Measurements from ENCODE around the gene HPX. TPM values are rescaled to one million over a fixed set of nuclear protein-coding genes. Genes with fewer than 3 reads are reported as not detected.

The HPX gene
- total and polyA plus RNA-seq, 2 of the 4 experiments (the other 2 are of a cell fraction), result 0.36 to 1.4 TPM

GRCh38 chr11:6456361-6457073 lies 15.7 kb upstream of the HPX start:
- Histone ChIP-seq H3K9ac (ENCODE audit: low read depth, low read length) (no peak overlapping the region), H2BK20ac (ENCODE audit: low read depth, low read length) (no peak overlapping the region), H3K56ac (ENCODE audit: extremely low read depth, insufficient read depth, low read length) (no peak overlapping the region), H3K4me3 (ENCODE audit: insufficient read depth, low read depth, low read length) (no peak overlapping the region), H3K79me1 (ENCODE audit: low read depth in 1 of 2, low read length in 2 of 2) (peaks cover 0 to 8% of the 10 kb centered on the region in 2 experiments; a peak in 2 of 4 replicates), H3K4me1 (ENCODE audit: control insufficient read depth, insufficient read depth, low read length) (no peaks in the 10 kb centered on the region), H3K23ac (ENCODE audit: low read depth, low read length) (no peak overlapping the region), H2BK120ac (ENCODE audit: low read depth, low read length) (no peak overlapping the region), H3K14ac (replicated peaks; ENCODE audit: low read depth, low read length) (no peak overlapping the region), H2AFZ (replicated peaks; ENCODE audit: low read length, poor library complexity) (no peak overlapping the region), H3K9me1 (ENCODE audit: insufficient read depth, low read length) (peaks cover 4% of the 10 kb centered on the region; the same call in 1 of the 2 replicates), H2AK9ac (replicated peaks; ENCODE audit: low read depth, low read length, poor library complexity) (no peak overlapping the region), H4K8ac (ENCODE audit: low read depth in 2 of 2, low read length in 2 of 2) (no peak overlapping the region), H2AK5ac (ENCODE audit: low read depth, low read length) (no peak overlapping the region), H3K4ac (ENCODE audit: low read depth, low read length) (no peak overlapping the region), H3K27ac (ENCODE audit: insufficient read depth, low read length) (no peak overlapping the region), H3K9me3 (ENCODE audit: control insufficient read depth, insufficient read depth, low read length) (no peaks in the 10 kb centered on the region), H3K36me3 (ENCODE audit: control insufficient read depth, insufficient read depth, low read length) (peaks cover 53% of the 10 kb centered on the region), H3K27me3 (ENCODE audit: control insufficient read depth, insufficient read depth, low read length) (no peaks in the 10 kb centered on the region), H4K91ac (ENCODE audit: insufficient read depth, low read depth, low read length) (no peak overlapping the region), H2BK15ac (ENCODE audit: low read depth, low read length) (no peak overlapping the region), H3K18ac (ENCODE audit: low read depth, low read length) (no peak overlapping the region), H4K5ac (ENCODE audit: low read depth, low read length) (no peak overlapping the region), H3K4me2 (ENCODE audit: low read depth, low read length) (no peak overlapping the region), H2BK5ac (ENCODE audit: low read depth, low read length, poor library complexity, severe bottlenecking) (no peak overlapping the region), H4K20me1 (ENCODE audit: insufficient read depth, low read length) (peaks cover 5% of the 10 kb centered on the region; the same call in 1 of the 2 replicates)
- BruUV-seq (replicated peaks), result no TSS peak
- CTCF ChIA-PET, result no interaction called here
- in situ Hi-C loops (cut with MboI; ENCODE audit: low sequenced_read_pairs), result no loop called here
- TF ChIP-seq MXI1 (IDR thresholded peaks at IDR 0.05; ENCODE audit: borderline replicate concordance, low read depth, low read length) (no peak), RFX5 (IDR thresholded peaks at IDR 0.05; ENCODE audit: low read depth, low read length) (no peak), NFE2L2 (IDR thresholded peaks at IDR 0.05; ENCODE audit: low read depth, low read length) (no peak), MAFK (IDR thresholded peaks at IDR 0.05; ENCODE audit: low read depth, low read length) (no peak), FOS (IDR thresholded peaks at IDR 0.05; ENCODE audit: low read depth, low read length) (no peak), BHLHE40 (IDR thresholded peaks at IDR 0.05; ENCODE audit: low read depth, low read length) (no peak), CEBPB (IDR thresholded peaks at IDR 0.05; ENCODE audit: low read depth, low read length) (no peak), CHD1 (IDR thresholded peaks at IDR 0.05; ENCODE audit: low read depth, low read length) (no peak), RAD21 (IDR thresholded peaks at IDR 0.05; ENCODE audit: low read length) (no peak), USF2 (IDR thresholded peaks at IDR 0.05; ENCODE audit: low read depth, low read length) (no peak), MAZ (IDR thresholded peaks at IDR 0.05; ENCODE audit: borderline replicate concordance, low read depth, low read length) (no peak), POLR2A (IDR thresholded peaks at IDR 0.05; ENCODE audit: low read depth, low read length) (no peak), RCOR1 (IDR thresholded peaks at IDR 0.05; ENCODE audit: insufficient replicate concordance, low read length) (no peak), SMC3 (IDR thresholded peaks at IDR 0.05; ENCODE audit: low read depth, low read length) (no peak), ELK1 (IDR thresholded peaks at IDR 0.05; ENCODE audit: borderline replicate concordance, low read depth, low read length) (no peak), CTCF (conservative IDR thresholded peaks at IDR 0.05; ENCODE audit: low read depth, low read length) (no peak)
- WGBS, 2 experiments (ENCODE audit: extremely low coverage in 2 of 2, insufficient read length in 1 of 2), result 94% methylated on average over 46 of the region's 56 CpGs; no CpG with 5 or more reads in 1 of the 2 experiments
- POLR2A ChIA-PET (ENCODE audit: unreplicated experiment), result no interaction called here
- intact Hi-C loops (cut with micrococcal nuclease), result no loop called here
- dilution Hi-C loops (cut with HindIII; ENCODE audit: low sequenced_read_pairs, unreplicated experiment), result no loop called here
- ATAC-seq (ENCODE audit: low read depth), result no peak
- no peak for DNase-seq
